HG02938 (cell line): ENCODE results near the gene TMIE.
"Not testable (repeated sequence)": the region's sequence is repeated elsewhere in the genome, so short reads cannot be mapped to it uniquely, and the experiment has no call there.

Experiments used
- ATAC-seq: cut with Tn5 transposase; IDR thresholded peaks from one replicate; pipeline ENCODE4 v1.9.1; 2021; ENCODE audit warnings: mild to moderate bottlenecking, moderate library complexity; ENCODE audit not compliant: unreplicated experiment

TMIE gene

GRCh38 chr3:46682974-46683373 lies 18.2 kb upstream of the TMIE start:
- no peak for ATAC-seq

- ATAC-seq = no peak
These were observed 16.3 kb upstream of the TMIE start for GRCh38 chr3:46684891-46685290.

GRCh38 chr3:46685446-46685845 lies 15.7 kb upstream of the TMIE start:
- no peak for ATAC-seq

GRCh38 chr3:46690798-46691197 lies 10.4 kb upstream of the TMIE start:
- no peak for ATAC-seq

- ATAC-seq = no peak
These were observed 8.6 kb upstream of the TMIE start for GRCh38 chr3:46692566-46692990.

- ATAC-seq = no peak
These were observed 7.9 kb upstream of the TMIE start, which contains the start of gene ALS2CL for GRCh38 chr3:46693038-46693891. Gene ALS2CL, minus strand, starts transcription at chr3:46693679. Its CDS starts 4,239 bp downstream, at chr3:46689440.

GRCh38 chr3:46693892-46694226 lies 7.3 kb upstream of the TMIE start:
- ATAC-seq = no peak

GRCh38 chr3:46694520-46694919 lies 6.7 kb upstream of the TMIE start:
- ATAC-seq = no peak

- ATAC-seq = no peak
These were observed 5.8 kb upstream of the TMIE start for GRCh38 chr3:46695177-46695961.

- no peak for ATAC-seq
These were observed 5.0 kb upstream of the TMIE start for GRCh38 chr3:46695962-46696894.

- ATAC-seq = no peak
These were observed 1.3 kb upstream of the TMIE start for GRCh38 chr3:46699676-46700523.

- ATAC-seq = no peak
These were observed 420 bp upstream of the TMIE start for GRCh38 chr3:46700772-46701171.

- no peak for ATAC-seq
These were observed 1.2 kb downstream of the TMIE start for GRCh38 chr3:46702246-46703012.

- no peak for ATAC-seq
These were observed 1.9 kb downstream of the TMIE start for GRCh38 chr3:46703013-46703520.

GRCh38 chr3:46704346-46704745 lies 3.2 kb downstream of the TMIE start:
- ATAC-seq = not testable (repeated sequence)

GRCh38 chr3:46705022-46705530 lies 3.9 kb downstream of the TMIE start:
- ATAC-seq = no peak

GRCh38 chr3:46705751-46706552 lies 4.8 kb downstream of the TMIE start:
- ATAC-seq = no peak
